Measurements from ENCODE around the gene IFIT2.
"Not testable (repeated sequence)": the region's sequence is repeated elsewhere in the genome, so short reads cannot be mapped to it uniquely, and the experiment has no call there.

Gene IFIT2

GRCh38 chr10:89343089-89343767, 41.4 kb downstream of the IFIT2 start:
- DNase-seq, result no peak

- DNase-seq, result no peak
Measured at GRCh38 chr10:89344156-89344555, 42.3 kb downstream of the IFIT2 start.

DNA sequence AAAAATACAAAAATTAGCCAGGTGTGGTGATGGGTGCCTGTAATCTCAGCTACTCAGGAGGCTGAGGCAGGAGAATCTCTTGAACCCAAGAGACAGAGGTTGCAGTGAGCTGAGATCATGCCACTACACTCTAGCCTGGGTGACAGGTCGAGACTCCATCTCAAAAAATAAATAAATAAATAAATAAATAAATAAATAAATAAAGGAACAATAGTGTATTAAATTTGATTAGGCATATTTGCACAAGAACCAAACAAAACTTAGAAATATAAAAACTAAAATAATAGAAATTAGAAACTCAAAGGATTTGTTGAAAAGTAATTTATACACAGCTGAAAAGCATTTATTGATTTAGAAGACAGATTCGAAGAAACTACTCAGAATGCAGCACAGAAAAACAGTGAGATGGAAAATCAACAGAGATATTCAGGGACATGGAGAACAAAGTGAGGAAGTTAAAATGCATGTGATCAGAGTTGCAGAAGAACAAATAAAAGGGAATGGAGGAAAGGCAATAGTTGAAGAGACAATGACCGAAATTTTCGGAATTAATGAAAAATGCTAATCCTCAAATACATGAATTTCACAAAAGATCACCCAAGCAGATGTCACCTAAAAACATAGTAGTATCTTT, 43.6 kb downstream of the IFIT2 start:
- no peak for DNase-seq

DNA sequence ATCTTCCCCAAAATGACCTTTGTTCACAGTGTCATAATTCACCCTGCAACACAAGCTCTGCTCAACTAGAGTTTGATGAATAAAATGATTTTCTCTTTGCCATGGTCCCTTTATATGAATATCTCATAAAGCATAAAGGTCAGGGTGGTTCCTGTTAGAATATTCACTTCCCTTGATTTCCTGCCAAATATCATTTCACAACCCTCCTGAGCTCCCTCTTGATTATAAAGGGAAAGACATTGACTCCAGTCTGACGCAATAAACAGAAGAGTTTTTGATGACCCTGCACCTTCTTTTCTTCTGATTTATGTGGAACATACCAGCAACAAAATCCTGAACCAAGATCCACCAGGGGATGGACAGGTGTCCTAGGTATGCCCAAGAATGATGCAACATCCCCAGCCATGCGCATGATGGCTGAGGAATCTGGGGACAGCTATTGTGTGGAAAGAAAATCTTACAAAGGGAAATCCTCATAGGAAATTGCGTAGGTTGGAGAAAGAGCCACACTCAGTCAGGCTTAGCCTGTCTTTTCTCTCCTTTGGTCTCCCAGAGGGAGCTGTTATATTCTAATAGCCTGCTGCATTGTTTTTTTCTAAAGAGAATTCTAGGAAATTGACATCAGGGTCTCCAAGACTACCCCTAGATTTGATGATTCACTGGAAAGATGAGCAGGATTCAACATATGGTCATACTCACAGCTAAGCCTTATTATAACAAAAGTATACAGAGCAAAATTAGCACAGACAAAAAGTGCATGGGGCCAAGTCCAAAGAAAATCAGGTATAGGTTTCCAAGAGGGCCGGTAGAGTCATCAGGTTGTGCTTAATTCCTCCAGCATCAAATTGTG, 44.8 kb downstream of the IFIT2 start:
- DNase-seq, result no peak

- no peak for DNase-seq
Measured at GRCh38 chr10:89347701-89348457, 46.0 kb downstream of the IFIT2 start.

GRCh38 chr10:89348481-89348880, 46.6 kb downstream of the IFIT2 start:
- DNase-seq, result no peak

GRCh38 chr10:89348975-89349374, 47.1 kb downstream of the IFIT2 start:
- no peak for DNase-seq

GRCh38 chr10:89350631-89351315, 48.9 kb downstream of the IFIT2 start:
- DNase-seq, result not testable (repeated sequence)

- DNase-seq, result no peak
Measured at GRCh38 chr10:89351412-89351779, 49.5 kb downstream of the IFIT2 start.

- DNase-seq, result no peak
Measured at GRCh38 chr10:89351780-89352597, 50.1 kb downstream of the IFIT2 start.

- DNase-seq, result no peak
Measured at GRCh38 chr10:89352802-89353201, 51.0 kb downstream of the IFIT2 start.

DNA sequence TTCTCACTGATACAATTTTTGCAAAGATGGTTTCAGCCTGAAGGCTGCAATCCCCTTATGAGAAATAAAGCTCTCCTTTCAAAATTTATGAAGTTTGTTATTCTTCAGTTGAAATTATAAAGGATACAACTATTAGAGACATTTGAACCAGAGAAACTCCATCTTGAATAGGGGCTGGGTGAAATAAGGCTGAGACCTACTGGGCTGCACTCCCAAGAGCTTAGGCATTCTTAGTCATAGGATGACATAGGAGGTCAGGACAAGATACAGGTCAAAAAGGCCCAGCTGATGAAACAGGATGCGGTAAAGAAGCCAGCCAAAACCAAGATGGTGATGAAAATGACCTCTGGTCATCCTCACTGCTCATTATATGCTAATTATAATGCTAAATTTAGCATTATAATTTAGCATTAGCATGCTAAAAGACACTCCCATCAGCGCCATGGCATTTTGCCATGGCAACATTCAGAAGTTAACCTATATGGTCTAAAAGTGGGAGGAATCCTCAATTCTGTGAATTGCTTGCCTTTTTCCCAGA, 53.6 kb downstream of the IFIT2 start:
- no peak for DNase-seq

GRCh38 chr10:89357096-89357495, 55.2 kb downstream of the IFIT2 start:
- DNase-seq, result no peak

- no peak for DNase-seq
Measured at GRCh38 chr10:89357975-89358374, 56.1 kb downstream of the IFIT2 start.
